ENCODE measurements around the gene ACSS3.
"Not testable (repeated sequence)": the region's sequence is repeated elsewhere in the genome, so short reads cannot be mapped to it uniquely, and the experiment has no call there.

The ACSS3 gene

GRCh38 chr12:81176796-81177195 is 98.9 kb downstream of the ACSS3 start:
- no peak for DNase-seq (ENCODE audit: low read depth)
- H3K4me3 ChIP-seq (ENCODE audit: low read length) = no peak overlapping the region
- TF ChIP-seq CTCF (conservative IDR thresholded peaks at IDR 0.05; ENCODE audit: low read depth, low read length) = no peak

GRCh38 chr12:81181691-81182090 is 103.8 kb downstream of the ACSS3 start:
- TF ChIP-seq CTCF (conservative IDR thresholded peaks at IDR 0.05; ENCODE audit: low read depth, low read length) = no peak
- DNase-seq (ENCODE audit: low read depth) = no peak
- no peak overlapping the region for H3K4me3 ChIP-seq (ENCODE audit: low read length)

- TF ChIP-seq CTCF (conservative IDR thresholded peaks at IDR 0.05; ENCODE audit: low read depth, low read length) = no peak
- no peak overlapping the region for H3K4me3 ChIP-seq (ENCODE audit: low read length)
- no peak for DNase-seq (ENCODE audit: low read depth)
These were observed 109.8 kb downstream of the ACSS3 start for GRCh38 chr12:81187686-81188085.

GRCh38 chr12:81196595-81196994 is 118.7 kb downstream of the ACSS3 start:
- no peak overlapping the region for H3K4me3 ChIP-seq (ENCODE audit: low read length)
- no peak for TF ChIP-seq CTCF (conservative IDR thresholded peaks at IDR 0.05; ENCODE audit: low read depth, low read length)
- DNase-seq (ENCODE audit: low read depth) = no peak

- H3K4me3 ChIP-seq (ENCODE audit: low read length); DNase-seq (ENCODE audit: low read depth): not testable (repeated sequence)
These were observed 122.7 kb downstream of the ACSS3 start for GRCh38 chr12:81200561-81200960.

GRCh38 chr12:81203671-81204204 is 125.9 kb downstream of the ACSS3 start:
- H3K4me3 ChIP-seq (ENCODE audit: low read length) = no peak overlapping the region
- DNase-seq (ENCODE audit: low read depth) = no peak
- TF ChIP-seq CTCF (conservative IDR thresholded peaks at IDR 0.05; ENCODE audit: low read depth, low read length) = no peak

- H3K4me3 ChIP-seq (ENCODE audit: low read length) = no peak overlapping the region
- no peak for DNase-seq (ENCODE audit: low read depth)
- TF ChIP-seq CTCF (conservative IDR thresholded peaks at IDR 0.05; ENCODE audit: low read depth, low read length) = no peak
These were observed 127.5 kb downstream of the ACSS3 start for GRCh38 chr12:81205416-81205815.

- no peak for TF ChIP-seq CTCF (conservative IDR thresholded peaks at IDR 0.05; ENCODE audit: low read depth, low read length)
- H3K4me3 ChIP-seq (ENCODE audit: low read length) = no peak overlapping the region
- no peak for DNase-seq (ENCODE audit: low read depth)
These were observed 128.6 kb downstream of the ACSS3 start for GRCh38 chr12:81206429-81206828.
